ENCODE data around the gene FCGR3B. TPM values are rescaled to one million over a fixed set of nuclear protein-coding genes. Genes with fewer than 3 reads are reported as not detected.
"Not testable (repeated sequence)": the region's sequence is repeated elsewhere in the genome, so short reads cannot be mapped to it uniquely, and the experiment has no call there.

The FCGR3B gene
- total RNA-seq, 1 donor, result not detected

- H3K79me2 ChIP-seq (ENCODE audit: insufficient read depth, low read length); H3K36me3 ChIP-seq (ENCODE audit: insufficient read depth, low read length); H3K9me3 ChIP-seq (ENCODE audit: low read depth, low read length); H3K27ac ChIP-seq (ENCODE audit: low read depth, low read length); DNase-seq (ENCODE audit: insufficient read length, low spot score, missing footprints); H4K20me1 ChIP-seq (ENCODE audit: insufficient read depth, low read length); H3K27me3 ChIP-seq (ENCODE audit: insufficient read depth, low read length); H2AFZ ChIP-seq (ENCODE audit: low read length); H3K4me1 ChIP-seq (ENCODE audit: insufficient read depth, low read length); H3K4me3 ChIP-seq (ENCODE audit: insufficient read depth, low read length); H3K4me2 ChIP-seq (ENCODE audit: insufficient read depth, low read length): not testable (repeated sequence)
Observed at GRCh38 chr1:161592586-161592985, 38.4 kb downstream of the FCGR3B start.

GRCh38 chr1:161589920-161590319, 41.1 kb downstream of the FCGR3B start:
- not testable (repeated sequence) for H3K27me3 ChIP-seq (ENCODE audit: insufficient read depth, low read length); H3K4me2 ChIP-seq (ENCODE audit: insufficient read depth, low read length); H4K20me1 ChIP-seq (ENCODE audit: insufficient read depth, low read length); H3K36me3 ChIP-seq (ENCODE audit: insufficient read depth, low read length); H3K9me3 ChIP-seq (ENCODE audit: low read depth, low read length); H3K4me3 ChIP-seq (ENCODE audit: insufficient read depth, low read length); H2AFZ ChIP-seq (ENCODE audit: low read length); H3K4me1 ChIP-seq (ENCODE audit: insufficient read depth, low read length); DNase-seq (ENCODE audit: insufficient read length, low spot score, missing footprints); H3K27ac ChIP-seq (ENCODE audit: low read depth, low read length); H3K79me2 ChIP-seq (ENCODE audit: insufficient read depth, low read length)

GRCh38 chr1:161589365-161589764, 41.6 kb downstream of the FCGR3B start:
- DNase-seq (ENCODE audit: insufficient read length, low spot score, missing footprints); H3K36me3 ChIP-seq (ENCODE audit: insufficient read depth, low read length); H4K20me1 ChIP-seq (ENCODE audit: insufficient read depth, low read length); H3K27me3 ChIP-seq (ENCODE audit: insufficient read depth, low read length); H3K9me3 ChIP-seq (ENCODE audit: low read depth, low read length); H3K79me2 ChIP-seq (ENCODE audit: insufficient read depth, low read length); H2AFZ ChIP-seq (ENCODE audit: low read length); H3K27ac ChIP-seq (ENCODE audit: low read depth, low read length); H3K4me1 ChIP-seq (ENCODE audit: insufficient read depth, low read length); H3K4me3 ChIP-seq (ENCODE audit: insufficient read depth, low read length); H3K4me2 ChIP-seq (ENCODE audit: insufficient read depth, low read length): not testable (repeated sequence)

- H3K4me3 ChIP-seq (ENCODE audit: insufficient read depth, low read length); DNase-seq (ENCODE audit: insufficient read length, low spot score, missing footprints); H2AFZ ChIP-seq (ENCODE audit: low read length); H3K4me2 ChIP-seq (ENCODE audit: insufficient read depth, low read length); H3K27ac ChIP-seq (ENCODE audit: low read depth, low read length); H3K27me3 ChIP-seq (ENCODE audit: insufficient read depth, low read length); H3K79me2 ChIP-seq (ENCODE audit: insufficient read depth, low read length); H3K36me3 ChIP-seq (ENCODE audit: insufficient read depth, low read length); H3K4me1 ChIP-seq (ENCODE audit: insufficient read depth, low read length); H4K20me1 ChIP-seq (ENCODE audit: insufficient read depth, low read length); H3K9me3 ChIP-seq (ENCODE audit: low read depth, low read length): not testable (repeated sequence)
Observed at GRCh38 chr1:161588596-161588995, 42.4 kb downstream of the FCGR3B start.

- not testable (repeated sequence) for H2AFZ ChIP-seq (ENCODE audit: low read length); H3K4me1 ChIP-seq (ENCODE audit: insufficient read depth, low read length); H3K79me2 ChIP-seq (ENCODE audit: insufficient read depth, low read length); H3K4me2 ChIP-seq (ENCODE audit: insufficient read depth, low read length); H3K27me3 ChIP-seq (ENCODE audit: insufficient read depth, low read length); H3K9me3 ChIP-seq (ENCODE audit: low read depth, low read length); H3K4me3 ChIP-seq (ENCODE audit: insufficient read depth, low read length); DNase-seq (ENCODE audit: insufficient read length, low spot score, missing footprints); H3K36me3 ChIP-seq (ENCODE audit: insufficient read depth, low read length); H4K20me1 ChIP-seq (ENCODE audit: insufficient read depth, low read length); H3K27ac ChIP-seq (ENCODE audit: low read depth, low read length)
Observed at GRCh38 chr1:161582882-161583281, 48.1 kb downstream of the FCGR3B start.

- H3K4me3 ChIP-seq (ENCODE audit: insufficient read depth, low read length); H3K27me3 ChIP-seq (ENCODE audit: insufficient read depth, low read length); H3K36me3 ChIP-seq (ENCODE audit: insufficient read depth, low read length): not testable (repeated sequence)
Observed at GRCh38 chr1:161580879-161581537, 50.0 kb downstream of the FCGR3B start.

GRCh38 chr1:161579856-161580507, 51.0 kb downstream of the FCGR3B start:
- H3K27me3 ChIP-seq (ENCODE audit: insufficient read depth, low read length); H3K4me2 ChIP-seq (ENCODE audit: insufficient read depth, low read length); H4K20me1 ChIP-seq (ENCODE audit: insufficient read depth, low read length); H3K36me3 ChIP-seq (ENCODE audit: insufficient read depth, low read length); H3K27ac ChIP-seq (ENCODE audit: low read depth, low read length); H3K4me1 ChIP-seq (ENCODE audit: insufficient read depth, low read length); DNase-seq (ENCODE audit: insufficient read length, low spot score, missing footprints); H2AFZ ChIP-seq (ENCODE audit: low read length); H3K79me2 ChIP-seq (ENCODE audit: insufficient read depth, low read length); H3K4me3 ChIP-seq (ENCODE audit: insufficient read depth, low read length); H3K9me3 ChIP-seq (ENCODE audit: low read depth, low read length): not testable (repeated sequence)

More at GRCh38 chr1:161580879-161581537, 50.0 kb downstream of the FCGR3B start:
- H4K20me1 ChIP-seq (ENCODE audit: insufficient read depth, low read length); H2AFZ ChIP-seq (ENCODE audit: low read length); H3K79me2 ChIP-seq (ENCODE audit: insufficient read depth, low read length); H3K4me1 ChIP-seq (ENCODE audit: insufficient read depth, low read length); DNase-seq (ENCODE audit: insufficient read length, low spot score, missing footprints); H3K4me2 ChIP-seq (ENCODE audit: insufficient read depth, low read length); H3K27ac ChIP-seq (ENCODE audit: low read depth, low read length); H3K9me3 ChIP-seq (ENCODE audit: low read depth, low read length): not testable (repeated sequence)

- H3K4me3 ChIP-seq (ENCODE audit: insufficient read depth, low read length); H4K20me1 ChIP-seq (ENCODE audit: insufficient read depth, low read length); H3K27ac ChIP-seq (ENCODE audit: low read depth, low read length); H3K4me2 ChIP-seq (ENCODE audit: insufficient read depth, low read length); DNase-seq (ENCODE audit: insufficient read length, low spot score, missing footprints); H3K9me3 ChIP-seq (ENCODE audit: low read depth, low read length); H3K27me3 ChIP-seq (ENCODE audit: insufficient read depth, low read length); H3K4me1 ChIP-seq (ENCODE audit: insufficient read depth, low read length); H2AFZ ChIP-seq (ENCODE audit: low read length); H3K36me3 ChIP-seq (ENCODE audit: insufficient read depth, low read length); H3K79me2 ChIP-seq (ENCODE audit: insufficient read depth, low read length): not testable (repeated sequence)
Observed at GRCh38 chr1:161576676-161577075, 54.3 kb downstream of the FCGR3B start.

Data from osteoblast (primary cell).